ENCODE results near the gene ABLIM1. TPM values are rescaled to one million over a fixed set of nuclear protein-coding genes. Genes with fewer than 3 reads are reported as not detected.

The ABLIM1 gene
- total and polyA plus RNA-seq, 2 of the 13 experiments (the other 11 are each of a cell fraction or from before 2014, with no cell fraction given) = 59.4 to 92.7 TPM

DNA sequence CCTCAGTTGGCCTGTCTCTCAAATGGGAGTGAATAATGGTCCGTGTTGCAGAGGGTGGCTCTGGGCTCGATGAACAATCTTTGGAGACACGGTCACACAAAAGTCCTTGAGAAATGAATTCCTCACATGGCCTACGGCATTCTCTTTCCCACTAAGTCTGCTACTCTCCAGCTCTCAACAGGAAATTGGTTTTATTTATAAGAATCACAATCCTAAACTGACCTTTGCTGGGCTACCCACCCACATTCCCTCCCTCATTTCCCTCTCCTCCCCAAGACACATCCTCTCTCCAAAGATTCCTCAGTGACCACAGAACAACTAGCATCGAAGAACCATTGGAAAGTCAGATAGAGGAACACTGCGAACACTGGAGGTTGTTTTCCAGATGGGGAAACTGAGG lies 258.5 kb downstream of the ABLIM1 start (continued):
- TF ChIP-seq, protein P1, sequence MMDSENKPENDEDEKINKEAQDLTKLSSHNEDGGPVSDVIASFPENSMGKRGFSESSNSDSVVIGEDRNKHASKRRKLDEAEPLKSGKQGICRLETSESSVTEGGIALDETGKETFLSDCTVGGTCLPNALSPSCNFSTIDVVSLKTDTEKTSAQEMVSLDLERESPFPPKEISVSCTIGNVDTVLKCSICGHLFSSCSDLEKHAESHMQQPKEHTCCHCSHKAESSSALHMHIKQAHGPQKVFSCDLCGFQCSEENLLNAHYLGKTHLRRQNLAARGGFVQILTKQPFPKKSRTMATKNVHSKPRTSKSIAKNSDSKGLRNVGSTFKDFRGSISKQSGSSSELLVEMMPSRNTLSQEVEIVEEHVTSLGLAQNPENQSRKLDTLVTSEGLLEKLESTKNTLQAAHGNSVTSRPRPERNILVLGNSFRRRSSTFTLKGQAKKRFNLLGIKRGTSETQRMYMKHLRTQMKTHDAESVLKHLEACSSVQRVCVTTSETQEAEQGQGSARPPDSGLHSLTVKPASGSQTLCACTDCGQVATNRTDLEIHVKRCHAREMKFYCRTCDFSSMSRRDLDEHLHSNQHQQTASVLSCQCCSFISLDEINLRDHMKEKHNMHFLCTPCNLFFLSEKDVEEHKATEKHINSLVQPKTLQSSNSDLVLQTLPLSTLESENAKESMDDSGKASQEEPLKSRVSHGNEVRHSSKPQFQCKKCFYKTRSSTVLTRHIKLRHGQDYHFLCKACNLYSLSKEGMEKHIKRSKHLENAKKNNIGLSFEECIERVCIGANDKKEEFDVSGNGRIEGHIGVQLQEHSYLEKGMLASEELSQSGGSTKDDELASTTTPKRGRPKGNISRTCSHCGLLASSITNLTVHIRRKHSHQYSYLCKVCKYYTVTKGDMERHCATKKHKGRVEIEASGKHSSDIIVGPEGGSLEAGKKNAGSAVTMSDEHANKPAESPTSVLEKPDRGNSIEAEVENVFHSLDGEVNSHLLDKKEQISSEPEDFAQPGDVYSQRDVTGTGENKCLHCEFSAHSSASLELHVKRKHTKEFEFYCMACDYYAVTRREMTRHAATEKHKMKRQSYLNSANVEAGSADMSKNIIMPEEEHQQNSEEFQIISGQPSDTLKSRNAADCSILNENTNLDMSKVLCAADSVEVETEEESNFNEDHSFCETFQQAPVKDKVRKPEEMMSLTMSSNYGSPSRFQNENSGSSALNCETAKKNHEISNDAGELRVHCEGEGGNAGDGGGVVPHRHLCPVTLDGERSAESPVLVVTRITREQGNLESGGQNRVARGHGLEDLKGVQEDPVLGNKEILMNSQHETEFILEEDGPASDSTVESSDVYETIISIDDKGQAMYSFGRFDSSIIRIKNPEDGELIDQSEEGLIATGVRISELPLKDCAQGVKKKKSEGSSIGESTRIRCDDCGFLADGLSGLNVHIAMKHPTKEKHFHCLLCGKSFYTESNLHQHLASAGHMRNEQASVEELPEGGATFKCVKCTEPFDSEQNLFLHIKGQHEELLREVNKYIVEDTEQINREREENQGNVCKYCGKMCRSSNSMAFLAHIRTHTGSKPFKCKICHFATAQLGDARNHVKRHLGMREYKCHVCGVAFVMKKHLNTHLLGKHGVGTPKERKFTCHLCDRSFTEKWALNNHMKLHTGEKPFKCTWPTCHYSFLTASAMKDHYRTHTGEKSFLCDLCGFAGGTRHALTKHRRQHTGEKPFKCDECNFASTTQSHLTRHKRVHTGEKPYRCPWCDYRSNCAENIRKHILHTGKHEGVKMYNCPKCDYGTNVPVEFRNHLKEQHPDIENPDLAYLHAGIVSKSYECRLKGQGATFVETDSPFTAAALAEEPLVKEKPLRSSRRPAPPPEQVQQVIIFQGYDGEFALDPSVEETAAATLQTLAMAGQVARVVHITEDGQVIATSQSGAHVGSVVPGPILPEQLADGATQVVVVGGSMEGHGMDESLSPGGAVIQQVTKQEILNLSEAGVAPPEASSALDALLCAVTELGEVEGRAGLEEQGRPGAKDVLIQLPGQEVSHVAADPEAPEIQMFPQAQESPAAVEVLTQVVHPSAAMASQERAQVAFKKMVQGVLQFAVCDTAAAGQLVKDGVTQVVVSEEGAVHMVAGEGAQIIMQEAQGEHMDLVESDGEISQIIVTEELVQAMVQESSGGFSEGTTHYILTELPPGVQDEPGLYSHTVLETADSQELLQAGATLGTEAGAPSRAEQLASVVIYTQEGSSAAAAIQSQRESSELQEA (CRISPR knock-in tag; IDR thresholded peaks at IDR 0.05; ENCODE audit: not compliant biosample characterization) = no peak
- no peak for TF ChIP-seq ATAD3A (CRISPR knock-in tag; IDR thresholded peaks at IDR 0.05)
- TF ChIP-seq, protein P2, sequence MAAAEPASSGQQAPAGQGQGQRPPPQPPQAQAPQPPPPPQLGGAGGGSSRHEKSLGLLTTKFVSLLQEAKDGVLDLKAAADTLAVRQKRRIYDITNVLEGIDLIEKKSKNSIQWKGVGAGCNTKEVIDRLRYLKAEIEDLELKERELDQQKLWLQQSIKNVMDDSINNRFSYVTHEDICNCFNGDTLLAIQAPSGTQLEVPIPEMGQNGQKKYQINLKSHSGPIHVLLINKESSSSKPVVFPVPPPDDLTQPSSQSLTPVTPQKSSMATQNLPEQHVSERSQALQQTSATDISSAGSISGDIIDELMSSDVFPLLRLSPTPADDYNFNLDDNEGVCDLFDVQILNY (CRISPR knock-in tag; conservative IDR thresholded peaks at IDR 0.05) = no peak
- no peak for TF ChIP-seq NR2F1 (CRISPR knock-in tag; IDR thresholded peaks at IDR 0.05)
- no peak for TF ChIP-seq ZNF17 (CRISPR knock-in tag; IDR thresholded peaks at IDR 0.05)

All from HepG2 (cell line).